Heart left ventricle (tissue), 13 donors: ENCODE measurements around the gene ANXA7.

ENCODE experiments used
- CTCF ChIP-seq, 12 donors: fragments of 200-600 bp; sonication (generic) in 4 of 12; IDR thresholded peaks; one replicate each; pipeline versions ENCODE4 v1.5.0 to v1.8.0; 2018 to 2022; ENCODE audit warnings: antibody characterized with exemption in 12 of 12, mild to moderate bottlenecking in 5 of 12
- POLR2A ChIP-seq, 2 donors: fragments of 450-650 bp; IDR thresholded peaks; one replicate each; pipeline ENCODE4 v1.6.1; 2017; ENCODE audit warnings: antibody characterized with exemption in 2 of 2, mild to moderate bottlenecking in 2 of 2, moderate library complexity in 2 of 2
- donor health status: ischemic (EF 13 %, LVEDD 7.1; RV severe dilation, severe dysfunction).
- donor health status: DM: no; HTN: yes; CAD: no.
- donor health status: DM: no; HTN: no; CAD: no.
- donor health status: ischemic (EF 25% LVEDD 6.9; RV normal size, moderate dysfunction).
- donor health status: ischemic (EF 25% LVEDD 5.7; RV mildly dilated, moderate dysfunction).
- donor health status: ischemic (EF 35%, LVEDD 5.7; RV mildly dilated, moderate dysfunction).
- donor health status: nonischemic (EF 11% LVEDD 7.7; RV severe dilation, severe dysfunction).
- donor health status: DM: yes; HTN: yes; CAD: no.
- donor health status: PGD.
- donor health status: ischemic (EF 29% LVEDD 5.4; RV normal size, mild dysfunction).
- donor health status: nonischemic (EF 23%, LVEDD 6.1; RV moderate dilation, normal function).

- TF ChIP-seq CTCF (IDR thresholded peaks at IDR 0.05) (no peak), POLR2A (IDR thresholded peaks at IDR 0.05) (no peak)
These were observed 740 bp downstream of the ANXA7 start for GRCh38 chr10:73413108-73413527.
